Tibial artery (tissue), 4 donors: ENCODE measurements around the gene FTSJ3.

Experiments used
- DNase-seq, 2 donors: peaks; one replicate each; pipeline ENCODE4 v3.0.0-alpha.2; 2019
- H3K27ac ChIP-seq, 2 donors: fragments of 200-600 bp; sonication (generic) in 1 of 2; 1 replicate in 1 of 2; 2 replicates in 1 of 2; pipeline ENCODE4 v1.5.1; 2018 to 2019; ENCODE audit warnings: mild to moderate bottlenecking in 1 of 2
- H3K27me3 ChIP-seq, 2 donors: fragments of 200-600 bp; sonication (generic) in 1 of 2; one replicate each; pipeline versions ENCODE4 v1.5.1 to v1.6.0; 2016 to 2019
- H3K36me3 ChIP-seq, 3 donors: fragments of 200-600 bp; sonication (generic) in 2 of 3; one replicate each; pipeline ENCODE4 v1.5.1; 2016 to 2019; ENCODE audit warnings: mild to moderate bottlenecking in 2 of 3
- H3K4me1 ChIP-seq, 4 donors: fragments of 200-600 bp; sonication (generic) in 2 of 4; 1 replicate in 3 of 4; 2 replicates in 1 of 4; pipeline ENCODE4 v1.5.1; 2016 to 2019
- H3K4me3 ChIP-seq, 2 donors: fragments of 200-600 bp; sonication (generic) in 1 of 2; 1 replicate in 1 of 2; 2 replicates in 1 of 2; pipeline ENCODE4 v1.5.1; 2018 to 2019; ENCODE audit warnings: mild to moderate bottlenecking in 2 of 2
- H3K9me3 ChIP-seq, 3 donors: fragments of 200-600 bp; sonication (generic) in 1 of 3; one replicate each; pipeline ENCODE4 v1.5.1; 2016 to 2019
- intact Hi-C: fragments of 100-400 bp; cut with DNase I; formaldehyde crosslinking; loops from one replicate; pipeline ENCODE4 v1.15.0; 2023; ENCODE audit warnings: low total_unique reads
- TF ChIP-seq, protein P1 (sequence below), 2 experiments: fragments of 200-600 bp in 1 of 2; fragments of 450-650 bp in 1 of 2; IDR thresholded peaks; one replicate each; pipeline ENCODE4 v1.5.1; 2017 to 2019; ENCODE audit warnings: antibody characterized with exemption in 2 of 2, mild to moderate bottlenecking in 1 of 2, moderate library complexity in 1 of 2

Gene FTSJ3

DNA sequence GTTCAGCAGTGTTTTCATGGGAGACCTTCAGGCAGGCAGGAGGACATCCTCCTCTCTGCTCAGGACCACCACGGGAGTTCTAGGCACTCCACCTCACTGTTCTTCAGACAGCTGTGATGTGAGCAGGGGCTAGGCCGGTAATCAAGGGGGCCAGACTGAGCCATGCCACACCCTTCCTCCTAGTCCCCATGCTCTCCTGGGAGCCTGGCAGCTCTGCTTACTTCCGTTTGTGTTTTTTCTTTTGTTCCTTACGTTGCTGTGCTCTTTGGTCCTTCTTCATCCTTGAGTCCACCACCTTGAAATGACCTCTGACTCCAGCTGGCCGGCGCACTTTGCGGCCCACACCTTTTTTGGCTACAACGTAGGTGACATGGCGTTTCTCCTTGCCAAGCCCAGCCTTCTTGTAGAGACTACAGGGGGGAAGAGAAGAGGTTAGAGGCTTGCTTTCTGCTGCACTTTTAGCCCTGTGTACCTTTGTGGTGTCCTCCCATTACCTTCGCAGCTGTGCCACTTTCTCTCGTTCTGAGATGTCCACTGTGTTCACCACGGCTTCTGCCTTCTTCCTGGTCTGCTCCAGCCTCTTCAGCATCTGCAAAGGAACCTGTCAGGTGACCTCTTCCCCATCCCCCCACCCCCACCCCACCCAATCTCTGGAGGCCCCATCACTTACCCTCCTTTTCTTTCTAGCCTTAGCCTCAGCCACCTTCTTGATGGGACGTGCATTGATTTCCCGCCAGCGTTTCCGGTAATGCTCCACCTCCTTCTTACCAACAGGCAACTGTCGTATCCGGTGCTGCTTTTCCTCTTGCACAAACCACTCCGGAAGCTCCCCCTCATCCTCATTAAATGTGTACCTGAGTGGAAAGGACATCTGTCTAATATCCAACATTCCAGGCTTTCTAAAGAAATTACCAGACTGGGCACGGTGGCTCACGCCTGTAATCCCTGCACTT, 7.6 kb downstream of the FTSJ3 start:
- no peak for DNase-seq
- TF ChIP-seq, protein P1, sequence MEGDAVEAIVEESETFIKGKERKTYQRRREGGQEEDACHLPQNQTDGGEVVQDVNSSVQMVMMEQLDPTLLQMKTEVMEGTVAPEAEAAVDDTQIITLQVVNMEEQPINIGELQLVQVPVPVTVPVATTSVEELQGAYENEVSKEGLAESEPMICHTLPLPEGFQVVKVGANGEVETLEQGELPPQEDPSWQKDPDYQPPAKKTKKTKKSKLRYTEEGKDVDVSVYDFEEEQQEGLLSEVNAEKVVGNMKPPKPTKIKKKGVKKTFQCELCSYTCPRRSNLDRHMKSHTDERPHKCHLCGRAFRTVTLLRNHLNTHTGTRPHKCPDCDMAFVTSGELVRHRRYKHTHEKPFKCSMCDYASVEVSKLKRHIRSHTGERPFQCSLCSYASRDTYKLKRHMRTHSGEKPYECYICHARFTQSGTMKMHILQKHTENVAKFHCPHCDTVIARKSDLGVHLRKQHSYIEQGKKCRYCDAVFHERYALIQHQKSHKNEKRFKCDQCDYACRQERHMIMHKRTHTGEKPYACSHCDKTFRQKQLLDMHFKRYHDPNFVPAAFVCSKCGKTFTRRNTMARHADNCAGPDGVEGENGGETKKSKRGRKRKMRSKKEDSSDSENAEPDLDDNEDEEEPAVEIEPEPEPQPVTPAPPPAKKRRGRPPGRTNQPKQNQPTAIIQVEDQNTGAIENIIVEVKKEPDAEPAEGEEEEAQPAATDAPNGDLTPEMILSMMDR (IDR thresholded peaks at IDR 0.05) = no peak
- Histone ChIP-seq H3K36me3 (peaks cover 96 to 100% (median 97%) of the 10 kb centered on the region in 3 donors), H3K27ac (no peak overlapping the region), H3K4me1 (no peaks in the 10 kb centered on the region), H3K4me3 (no peak overlapping the region), H3K27me3 (no peaks in the 10 kb centered on the region), H3K9me3 (no peaks in the 10 kb centered on the region)
- intact Hi-C loops = no loop called here

- intact Hi-C loops = no loop called here
- no peaks in the 10 kb centered on the region for H3K4me1 ChIP-seq
- DNase-seq = no peak
- peaks cover 95 to 100% (median 97%) of the 10 kb centered on the region in 3 donors for H3K36me3 ChIP-seq
- no peaks in the 10 kb centered on the region for H3K27me3 ChIP-seq
- H3K27ac ChIP-seq = no peak overlapping the region
- H3K4me3 ChIP-seq = no peak overlapping the region
- TF ChIP-seq, protein P1 (IDR thresholded peaks at IDR 0.05) = no peak
- H3K9me3 ChIP-seq = no peaks in the 10 kb centered on the region
These were observed 8.3 kb downstream of the FTSJ3 start for GRCh38 chr17:63819131-63819530.

DNA sequence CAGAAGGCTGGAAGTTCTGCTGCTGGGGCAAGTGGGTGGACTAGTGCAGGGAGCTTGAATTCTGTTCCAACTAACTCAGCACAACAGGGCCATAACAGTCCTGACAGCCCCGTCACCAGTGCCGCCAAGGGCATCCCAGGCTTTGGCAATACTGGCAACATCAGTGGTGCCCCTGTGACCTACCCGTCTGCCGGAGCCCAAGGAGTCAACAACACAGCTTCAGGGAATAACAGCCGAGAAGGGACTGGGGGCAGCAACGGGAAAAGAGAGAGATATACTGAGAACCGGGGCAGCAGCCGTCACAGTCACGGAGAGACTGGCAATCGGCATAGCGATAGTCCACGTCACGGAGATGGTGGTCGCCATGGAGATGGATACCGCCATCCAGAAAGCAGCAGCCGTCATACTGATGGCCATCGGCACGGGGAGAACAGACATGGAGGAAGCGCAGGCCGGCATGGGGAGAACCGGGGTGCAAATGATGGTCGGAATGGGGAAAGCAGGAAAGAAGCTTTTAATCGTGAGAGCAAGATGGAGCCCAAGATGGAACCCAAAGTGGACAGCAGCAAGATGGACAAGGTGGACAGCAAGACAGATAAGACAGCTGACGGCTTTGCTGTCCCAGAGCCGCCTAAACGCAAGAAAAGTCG, 9.6 kb downstream of the FTSJ3 start:
- no peaks in the 10 kb centered on the region for H3K27me3 ChIP-seq
- no peak overlapping the region for H3K27ac ChIP-seq
- no peaks in the 10 kb centered on the region for H3K9me3 ChIP-seq
- intact Hi-C loops = no loop called here
- DNase-seq = no peak
- TF ChIP-seq, protein P1 (IDR thresholded peaks at IDR 0.05) = no peak
- H3K36me3 ChIP-seq = peaks cover 95 to 100% (median 97%) of the 10 kb centered on the region in 3 donors
- no peak overlapping the region for H3K4me3 ChIP-seq
- no peaks in the 10 kb centered on the region for H3K4me1 ChIP-seq

DNA sequence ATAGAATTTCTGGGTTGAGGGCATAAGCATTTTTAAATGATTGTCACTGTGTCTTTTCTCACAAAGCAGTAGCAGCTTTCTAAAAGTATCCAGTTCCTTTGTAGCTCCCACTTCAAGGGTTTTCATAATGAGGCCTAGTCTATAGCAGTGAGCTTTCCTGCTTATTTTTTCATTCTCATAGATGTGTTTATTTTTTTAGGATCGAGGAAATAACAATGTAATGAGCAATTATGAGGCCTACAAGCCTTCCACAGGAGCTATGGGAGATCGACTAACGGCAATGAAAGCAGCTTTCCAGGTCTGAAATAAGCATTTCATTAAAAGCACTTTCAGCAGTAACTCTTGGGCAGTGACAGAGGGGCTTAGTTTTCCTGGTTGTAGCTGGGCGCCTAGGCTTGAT, 10.8 kb downstream of the FTSJ3 start:
- DNase-seq = no peak
- no peak overlapping the region for H3K27ac ChIP-seq
- TF ChIP-seq, protein P1 (IDR thresholded peaks at IDR 0.05) = no peak
- H3K36me3 ChIP-seq = peaks cover 95 to 100% (median 97%) of the 10 kb centered on the region in 3 donors
- H3K9me3 ChIP-seq = no peaks in the 10 kb centered on the region
- intact Hi-C loops = no loop called here
- H3K4me3 ChIP-seq = no peak overlapping the region
- no peaks in the 10 kb centered on the region for H3K4me1 ChIP-seq
- no peaks in the 10 kb centered on the region for H3K27me3 ChIP-seq

GRCh38 chr17:63816123-63816522, 11.3 kb downstream of the FTSJ3 start:
- no peak overlapping the region for H3K27ac ChIP-seq
- TF ChIP-seq, protein P1 (IDR thresholded peaks at IDR 0.05) = no peak
- H3K4me3 ChIP-seq = no peak overlapping the region
- H3K4me1 ChIP-seq = no peaks in the 10 kb centered on the region
- intact Hi-C loops = no loop called here
- no peak for DNase-seq
- H3K36me3 ChIP-seq = peaks cover 95 to 100% (median 97%) of the 10 kb centered on the region in 3 donors
- no peaks in the 10 kb centered on the region for H3K27me3 ChIP-seq
- no peaks in the 10 kb centered on the region for H3K9me3 ChIP-seq
